ENCODE results near the gene FBF1.

- TF ChIP-seq CTCF (IDR thresholded peaks at IDR 0.05) (no peak), POLR2A (IDR thresholded peaks at IDR 0.05) (no peak), POLR2AphosphoS5 (IDR thresholded peaks at IDR 0.05; ENCODE audit: insufficient read depth in 1 of 2, low read depth in 1 of 2) (no peak)
Observed at GRCh38 chr17:75885431-75885830, 55.4 kb downstream of the FBF1 start.

Data from vagina (tissue), 2 donors.